HG03460 (cell line): ENCODE data around the gene PCDH9.

ENCODE experiments used
- ATAC-seq: cut with Tn5 transposase; IDR thresholded peaks from one replicate; pipeline ENCODE4 v1.9.1; 2021; ENCODE audit not compliant: unreplicated experiment

The PCDH9 gene

DNA sequence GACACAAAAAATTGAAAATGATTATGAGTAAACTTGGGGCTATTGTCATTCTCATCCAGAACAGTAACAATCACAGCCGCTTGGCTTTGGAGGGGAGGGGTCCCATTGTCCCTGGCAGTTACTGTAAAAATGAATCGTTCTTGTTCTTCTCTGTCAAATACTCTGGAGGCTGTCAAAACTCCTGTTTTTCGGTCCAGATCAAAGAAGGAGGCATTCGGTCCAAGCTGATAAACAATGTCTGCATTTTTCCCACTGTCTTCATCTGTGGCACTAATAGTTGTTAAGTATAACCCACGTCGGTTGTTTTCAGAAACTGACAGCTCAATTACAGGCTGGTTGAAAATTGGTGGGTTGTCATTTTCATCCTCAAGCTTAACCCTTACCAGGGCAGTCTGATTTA lies 3.4 kb downstream of the PCDH9 start:
- ATAC-seq = no peak

DNA sequence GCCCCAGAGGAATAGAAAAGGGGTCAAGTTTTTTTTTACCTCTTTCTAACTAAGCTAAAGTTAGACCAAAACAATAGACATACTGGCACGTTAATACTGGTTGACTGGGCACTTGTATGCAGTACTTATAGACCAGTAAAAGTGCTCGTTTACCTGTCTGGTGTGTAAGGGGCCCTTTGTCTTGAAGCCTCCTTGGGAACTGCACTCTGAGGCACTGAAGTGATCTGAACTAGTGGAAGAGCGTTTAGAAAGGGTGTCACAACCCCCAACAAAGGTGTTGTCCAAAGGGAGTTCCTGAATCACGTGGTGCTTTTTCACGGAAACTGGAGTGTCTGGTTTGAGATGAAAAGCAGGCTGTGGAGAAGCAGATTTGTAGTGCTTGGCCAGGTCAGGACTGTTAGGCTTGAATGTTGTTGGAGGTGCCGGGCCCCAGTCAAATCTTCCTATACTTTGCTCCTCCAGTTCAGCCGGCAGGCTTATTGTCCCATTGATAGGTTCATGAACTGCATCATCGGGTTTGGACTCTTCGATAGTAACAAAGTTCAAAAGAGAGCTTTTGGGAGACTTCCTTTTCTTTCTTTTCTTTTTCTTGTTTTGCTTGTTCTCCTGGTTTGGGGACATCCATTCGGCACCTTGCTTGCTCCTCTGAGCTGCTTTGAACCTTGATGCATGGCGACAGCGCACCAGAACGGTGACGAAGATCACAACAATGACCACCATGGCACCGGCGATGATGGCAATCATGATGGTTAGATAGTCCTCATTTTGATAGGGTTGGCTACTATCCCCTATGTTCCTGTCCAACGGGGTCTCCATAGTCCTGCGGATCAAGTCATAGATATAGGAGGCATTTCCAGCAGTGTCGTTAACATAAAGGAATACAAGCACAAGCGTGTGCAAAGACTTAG lies 4.6 kb downstream of the PCDH9 start:
- ATAC-seq = no peak

DNA sequence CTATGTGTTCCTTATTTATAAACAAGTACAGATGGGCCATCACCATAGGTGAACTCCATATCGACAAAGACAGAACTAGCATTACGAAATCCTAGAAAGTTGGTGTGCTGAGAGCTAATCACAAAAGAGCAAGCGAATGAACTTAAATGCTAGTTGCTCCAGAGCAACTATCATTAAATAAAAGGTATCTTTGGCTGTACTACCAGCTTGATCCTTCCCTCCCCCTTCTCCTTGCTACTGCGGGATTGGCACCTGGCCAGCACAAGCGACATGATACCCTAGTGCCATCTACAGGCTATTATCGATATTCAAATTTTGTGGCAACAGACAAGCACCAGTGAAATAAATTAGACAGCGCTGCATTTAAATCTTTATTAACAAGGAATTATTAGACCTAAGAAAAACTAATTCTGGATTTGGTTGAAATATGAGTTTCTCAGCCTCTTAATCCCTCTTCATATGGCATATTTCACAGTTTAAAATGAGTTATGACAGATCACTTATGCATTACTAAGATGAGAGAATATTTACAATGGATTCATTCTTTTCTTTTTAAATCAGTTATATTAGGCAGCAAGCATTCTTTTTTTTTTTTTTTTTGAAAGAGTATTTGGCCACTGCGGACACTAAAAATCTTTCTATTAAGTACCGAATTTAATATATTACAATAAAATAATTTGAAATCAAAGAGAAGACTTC lies 5.8 kb downstream of the PCDH9 start:
- peak; percentile 69 for ATAC-seq

DNA sequence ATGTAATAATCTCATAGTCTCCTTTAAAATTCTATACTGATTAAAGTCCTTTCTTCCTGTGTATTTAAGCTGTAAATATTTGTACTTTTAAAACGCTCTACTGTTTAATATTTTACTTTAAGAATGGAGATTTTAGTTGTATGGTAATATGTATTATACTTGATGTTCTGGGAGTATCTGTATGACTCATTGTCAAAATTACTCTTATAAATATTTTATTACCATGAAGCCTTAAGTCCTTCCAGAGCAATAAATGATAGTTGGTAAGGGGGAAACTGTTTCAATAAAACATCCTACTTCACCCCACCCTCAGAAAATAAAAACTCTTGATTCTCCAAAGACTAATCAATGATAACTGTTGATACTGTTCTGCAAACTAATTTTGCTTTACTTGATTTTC lies 6.4 kb downstream of the PCDH9 start:
- no peak for ATAC-seq

DNA sequence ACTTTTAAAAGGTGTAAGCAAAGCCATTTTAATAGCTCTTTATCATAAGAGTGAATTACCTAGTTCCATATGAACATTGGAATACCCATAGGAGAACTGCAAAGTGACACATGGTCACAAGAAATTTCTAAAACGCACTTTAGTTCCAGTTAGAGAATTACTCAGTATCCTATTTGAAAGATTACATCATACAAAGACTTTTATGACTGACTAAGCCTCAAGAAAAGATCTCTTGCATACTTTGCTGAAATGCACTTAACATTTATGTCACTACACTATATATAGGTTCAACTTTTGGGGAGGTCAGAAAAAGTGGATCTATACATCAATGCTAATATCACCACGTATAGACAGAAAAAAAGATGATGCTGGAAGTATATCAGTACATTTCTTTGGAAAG lies 7.1 kb downstream of the PCDH9 start:
- ATAC-seq = no peak

DNA sequence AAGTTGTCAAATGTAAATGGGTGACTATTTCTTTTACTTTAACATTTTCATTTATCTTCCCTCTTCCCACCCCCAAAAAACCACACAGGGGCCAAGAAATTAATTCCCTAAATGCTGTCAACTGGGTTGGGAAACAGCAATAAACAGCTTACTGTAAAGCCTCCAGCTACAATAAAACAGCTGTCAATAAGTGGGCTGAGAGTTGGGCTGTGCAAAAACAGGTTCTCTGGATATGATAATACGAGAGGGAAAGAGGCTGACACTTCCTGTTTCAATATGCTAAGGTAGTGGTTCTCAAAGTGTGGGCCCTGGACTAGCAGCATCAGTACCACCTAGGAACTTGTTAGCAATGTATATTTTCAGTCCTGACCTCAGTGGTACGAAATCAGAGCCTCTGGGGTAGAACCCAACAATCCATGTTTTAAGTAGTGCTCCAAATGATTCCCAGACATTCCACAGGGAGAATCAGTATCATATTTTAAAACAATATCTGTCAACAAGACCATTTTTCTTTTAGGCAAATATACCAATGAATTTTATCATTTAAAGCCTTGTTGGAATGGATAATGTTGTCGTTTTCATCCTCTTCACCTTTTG lies 8.4 kb downstream of the PCDH9 start:
- no peak for ATAC-seq

DNA sequence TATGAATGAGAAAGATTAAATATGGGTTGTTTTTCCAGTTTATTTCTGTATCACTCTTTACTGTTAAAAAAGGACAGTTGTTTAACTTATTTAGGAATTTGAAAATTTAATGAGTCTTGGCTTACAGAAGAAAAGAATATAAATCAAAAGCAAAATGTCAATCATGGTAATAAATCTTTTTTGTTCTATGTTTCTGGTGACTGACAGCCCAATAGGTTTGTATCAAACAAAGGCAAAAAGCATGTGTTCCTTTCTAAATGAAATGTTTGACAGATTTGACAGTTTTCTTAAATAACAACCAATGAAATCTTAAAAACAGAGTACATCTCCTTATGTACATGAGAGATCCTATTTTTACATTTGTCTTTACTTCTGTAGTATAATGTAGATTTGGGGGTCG lies 11.0 kb downstream of the PCDH9 start:
- ATAC-seq = no peak

DNA sequence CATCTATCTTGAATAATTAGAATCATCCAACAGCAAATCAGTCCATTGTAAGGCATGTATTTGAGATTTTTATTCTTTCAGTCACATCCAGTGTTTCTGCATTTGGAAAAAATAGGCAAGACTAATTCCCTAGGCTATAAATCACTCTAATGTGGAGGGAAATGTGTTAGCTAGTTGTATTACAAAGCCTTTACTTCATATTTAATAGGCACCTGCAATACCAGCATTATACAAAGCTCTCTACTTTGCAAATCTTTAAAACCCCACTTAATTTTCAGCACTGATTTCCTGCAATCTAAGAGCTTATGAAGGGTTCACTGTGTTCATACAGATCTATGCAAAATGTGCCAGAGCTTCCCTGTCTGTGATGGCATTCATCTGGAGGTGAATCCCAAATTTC lies 12.3 kb downstream of the PCDH9 start:
- ATAC-seq = no peak

DNA sequence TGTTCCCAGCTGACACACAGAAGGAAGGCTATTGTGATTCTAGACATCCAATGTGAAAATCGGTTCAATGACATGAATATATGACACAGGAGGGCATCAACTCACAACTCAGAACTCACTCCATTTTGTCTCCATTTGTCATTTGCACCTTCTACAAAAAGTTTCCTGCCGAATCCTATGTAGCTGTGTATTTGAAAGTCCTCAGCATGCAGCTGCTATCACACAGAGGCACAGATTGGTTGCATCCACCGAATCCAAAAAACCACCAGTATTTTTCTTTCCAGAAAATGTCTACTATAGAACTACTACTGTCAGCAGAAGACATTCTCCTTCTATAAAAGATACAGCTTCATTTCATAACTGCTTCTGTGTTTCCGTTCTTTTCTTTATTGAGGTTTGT lies 13.3 kb downstream of the PCDH9 start:
- ATAC-seq = no peak

DNA sequence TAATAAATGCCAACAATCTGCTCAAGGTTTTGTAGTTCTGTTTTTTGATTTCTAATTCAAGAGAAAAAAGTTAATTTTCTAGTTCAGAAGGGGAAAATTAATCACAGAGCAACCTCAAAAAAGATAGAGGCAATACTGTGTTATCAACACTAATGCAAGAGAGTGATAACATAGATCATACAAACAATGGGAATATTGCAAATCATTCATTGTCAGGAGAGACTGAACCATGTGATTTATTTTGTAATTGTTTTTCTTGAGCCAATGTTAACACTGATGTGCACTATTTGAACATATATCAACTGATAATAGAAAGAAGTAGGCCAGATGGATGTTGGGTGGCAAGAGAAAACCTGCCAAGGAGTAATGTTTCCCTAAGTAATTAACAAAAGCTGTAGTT lies 19.9 kb downstream of the PCDH9 start:
- no peak for ATAC-seq

DNA sequence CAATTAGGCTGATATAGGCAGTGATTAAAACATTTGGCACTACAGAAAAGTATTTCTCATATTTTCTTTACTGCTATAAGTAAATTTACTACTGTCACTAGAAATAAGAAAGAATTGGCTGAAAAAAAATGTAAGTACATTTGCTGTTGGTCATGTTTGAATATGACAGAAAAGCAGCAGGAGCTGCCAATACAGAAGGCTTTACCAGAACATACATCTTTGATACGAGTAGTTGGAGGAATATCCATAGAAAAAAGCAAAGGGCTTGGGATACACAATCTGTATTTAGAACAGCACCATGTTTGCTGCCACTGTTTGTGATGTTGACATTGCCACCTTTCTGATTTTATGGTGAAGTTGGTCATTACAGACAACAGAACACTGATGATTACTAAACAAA lies 21.6 kb downstream of the PCDH9 start:
- no peak for ATAC-seq

DNA sequence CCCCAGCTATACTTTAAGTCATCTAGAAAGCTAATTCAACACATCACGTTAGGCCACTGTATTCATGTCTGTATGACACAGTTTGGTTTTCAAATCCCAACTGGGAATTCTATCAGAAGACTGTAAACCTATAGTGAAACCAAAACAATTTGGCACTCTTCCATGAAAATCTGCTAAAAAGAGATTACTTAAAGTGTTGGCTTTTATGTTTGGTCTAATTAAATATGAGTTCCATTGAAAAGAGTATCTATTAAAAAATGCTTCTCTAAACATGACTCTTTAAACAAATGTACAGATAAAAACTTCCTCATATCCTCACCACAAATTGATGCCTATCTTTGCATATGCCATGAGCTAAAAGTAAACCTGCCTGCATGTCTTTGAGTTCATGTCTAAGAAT lies 25.4 kb downstream of the PCDH9 start:
- no peak for ATAC-seq

DNA sequence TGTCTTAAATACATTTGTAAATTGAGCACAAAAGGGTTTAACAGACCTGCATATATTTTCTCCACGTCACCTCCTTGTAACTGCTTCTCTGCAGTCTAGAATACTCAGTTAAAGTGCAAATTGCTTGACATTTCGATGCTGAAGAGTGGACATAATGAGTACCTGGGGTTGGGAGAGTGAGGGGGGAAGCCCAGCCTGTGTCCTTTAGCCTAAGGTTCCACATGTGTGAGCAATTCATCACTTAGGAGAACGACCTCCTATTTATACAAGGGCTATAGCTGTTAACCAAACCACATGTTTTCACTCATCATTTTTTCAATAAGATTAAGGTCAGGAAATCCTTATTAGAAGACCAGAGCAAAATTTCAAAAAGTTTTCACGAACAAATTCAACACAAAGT lies 29.5 kb downstream of the PCDH9 start:
- ATAC-seq = no peak

DNA sequence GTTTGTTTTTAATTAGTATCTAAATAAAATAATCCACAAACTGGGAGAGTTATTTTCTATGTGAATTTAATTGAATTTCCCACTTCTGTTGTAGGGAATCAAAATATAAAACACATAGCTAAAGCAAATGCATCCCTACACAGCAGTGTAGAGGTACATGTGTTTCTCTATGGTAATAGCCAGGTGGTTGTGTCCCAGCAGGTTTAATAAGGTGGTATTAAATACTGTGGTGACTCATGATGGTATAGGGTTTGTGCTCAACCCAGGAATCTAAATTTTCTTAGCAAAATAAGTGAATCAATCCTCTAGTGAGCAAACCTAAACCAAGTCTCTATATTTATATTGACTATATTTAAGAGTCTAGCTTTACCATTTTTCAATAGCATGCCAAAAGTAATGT lies 30.0 kb downstream of the PCDH9 start:
- no peak for ATAC-seq

DNA sequence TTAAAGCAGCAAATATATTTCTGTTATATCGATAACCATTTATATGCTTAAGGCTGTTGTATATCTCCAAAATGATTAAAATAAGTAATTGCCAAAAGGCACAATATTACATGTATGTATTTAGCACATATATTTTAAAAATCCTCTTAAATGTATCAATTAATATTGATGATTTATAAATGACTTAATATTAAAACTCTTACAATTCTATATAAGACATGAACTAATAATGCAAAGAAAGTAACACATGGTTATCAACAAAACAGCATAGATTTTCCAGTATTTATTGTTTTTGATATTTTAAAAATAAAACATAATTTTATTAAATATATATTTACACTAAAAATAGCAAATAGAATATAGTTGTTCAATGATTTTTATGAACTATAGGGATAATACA lies 32.4 kb downstream of the PCDH9 start:
- no peak for ATAC-seq

DNA sequence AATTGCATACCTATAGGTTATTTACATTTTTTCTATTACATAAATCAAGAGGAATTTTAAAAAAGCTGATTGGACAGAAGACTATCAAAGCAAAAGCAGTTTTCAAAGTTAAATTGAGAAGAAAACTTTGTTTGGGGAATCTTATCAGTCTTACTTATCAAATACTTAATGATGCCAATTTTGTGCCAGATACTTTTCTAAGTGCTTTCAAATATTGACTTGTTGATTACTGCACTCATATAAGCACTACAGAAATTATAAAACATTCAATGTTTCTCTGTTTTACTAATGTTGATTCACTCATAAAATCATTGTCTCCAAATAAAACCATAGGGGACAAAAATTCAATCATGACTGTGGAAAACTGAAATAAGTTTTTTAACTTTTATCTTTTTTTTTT lies 36.2 kb downstream of the PCDH9 start:
- ATAC-seq = no peak

DNA sequence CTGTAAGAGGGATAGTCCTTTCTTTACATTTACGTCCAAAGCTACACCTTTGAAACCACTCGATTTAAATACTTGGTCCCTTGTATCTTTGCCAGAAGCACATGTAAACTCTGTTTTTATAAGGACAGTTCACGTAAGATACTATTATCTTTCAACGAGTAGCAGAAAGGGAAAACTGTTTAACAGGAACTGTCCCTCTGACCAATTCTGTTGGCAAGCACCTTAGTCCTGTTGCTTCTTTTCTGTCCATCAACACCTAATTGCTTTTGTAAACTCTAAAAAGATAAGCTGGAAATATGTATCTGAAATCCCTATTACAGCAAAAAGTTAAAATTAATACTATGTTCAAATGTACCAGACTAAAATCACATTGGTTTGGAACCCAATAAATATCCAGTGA lies 37.4 kb downstream of the PCDH9 start:
- ATAC-seq = no peak

DNA sequence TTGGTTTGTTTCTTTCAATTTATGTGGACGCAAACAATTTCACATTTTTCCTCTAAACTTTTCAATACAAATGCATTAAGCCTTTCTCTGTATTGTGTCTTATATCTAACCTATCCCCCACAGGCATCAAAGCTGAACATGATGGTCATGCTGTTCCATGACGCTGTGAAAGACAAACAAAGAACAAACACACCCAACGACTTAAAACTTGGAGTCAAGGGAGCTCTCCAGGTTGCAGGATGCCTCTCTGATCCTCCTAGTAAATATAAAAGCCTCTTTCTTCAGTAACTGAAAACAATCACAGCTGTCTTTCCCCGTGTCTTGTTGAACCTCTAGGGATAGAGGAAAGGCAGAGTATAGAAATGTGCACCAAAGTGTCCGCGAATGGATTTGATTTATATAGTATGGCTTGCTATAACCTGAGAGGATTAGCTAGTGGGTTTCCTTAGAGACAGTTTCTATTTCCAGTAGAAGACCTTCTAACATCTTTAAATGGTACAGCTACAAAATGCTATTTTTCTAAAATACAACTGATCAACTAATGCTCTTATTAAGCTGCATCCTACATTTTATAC lies 43.1 kb downstream of the PCDH9 start:
- no peak for ATAC-seq

DNA sequence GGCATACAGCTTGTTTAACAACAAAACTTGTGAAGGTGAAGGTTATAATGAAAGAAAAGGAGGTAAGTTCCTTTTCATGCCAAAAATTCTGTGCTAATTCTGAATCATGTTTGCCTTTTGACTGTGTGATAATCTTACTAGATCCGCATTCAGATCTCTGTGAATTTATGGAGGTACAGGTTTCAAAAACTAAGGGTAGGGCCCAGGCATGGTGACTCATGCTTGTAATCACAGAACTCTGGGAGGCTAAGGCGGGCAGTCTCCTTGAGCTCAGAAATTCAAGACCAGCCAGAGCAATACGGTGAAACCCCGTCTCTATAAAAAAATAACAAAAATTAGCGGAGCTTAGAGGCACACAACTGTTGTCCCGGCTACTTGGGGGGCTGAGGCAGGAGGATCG lies 45.9 kb downstream of the PCDH9 start:
- ATAC-seq = no peak

DNA sequence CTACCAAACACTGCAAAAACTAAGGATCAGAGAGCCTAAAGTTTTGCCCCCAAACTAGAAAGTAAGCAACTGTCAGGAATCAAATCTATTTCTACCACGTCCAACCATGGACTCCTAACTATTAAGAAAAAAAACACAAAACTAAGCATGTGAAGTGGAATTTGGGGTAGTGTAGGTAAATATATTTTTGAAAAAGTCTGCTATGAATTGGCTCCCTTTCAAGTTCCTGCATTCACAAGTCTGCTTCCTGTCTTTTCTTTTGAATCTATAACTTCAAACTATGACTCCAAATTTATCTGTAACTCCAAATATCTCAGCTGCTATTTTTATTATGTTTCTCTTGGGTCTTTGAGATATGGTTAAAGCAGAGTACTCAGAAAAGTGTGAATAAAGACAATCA lies 47.0 kb downstream of the PCDH9 start:
- ATAC-seq = no peak

DNA sequence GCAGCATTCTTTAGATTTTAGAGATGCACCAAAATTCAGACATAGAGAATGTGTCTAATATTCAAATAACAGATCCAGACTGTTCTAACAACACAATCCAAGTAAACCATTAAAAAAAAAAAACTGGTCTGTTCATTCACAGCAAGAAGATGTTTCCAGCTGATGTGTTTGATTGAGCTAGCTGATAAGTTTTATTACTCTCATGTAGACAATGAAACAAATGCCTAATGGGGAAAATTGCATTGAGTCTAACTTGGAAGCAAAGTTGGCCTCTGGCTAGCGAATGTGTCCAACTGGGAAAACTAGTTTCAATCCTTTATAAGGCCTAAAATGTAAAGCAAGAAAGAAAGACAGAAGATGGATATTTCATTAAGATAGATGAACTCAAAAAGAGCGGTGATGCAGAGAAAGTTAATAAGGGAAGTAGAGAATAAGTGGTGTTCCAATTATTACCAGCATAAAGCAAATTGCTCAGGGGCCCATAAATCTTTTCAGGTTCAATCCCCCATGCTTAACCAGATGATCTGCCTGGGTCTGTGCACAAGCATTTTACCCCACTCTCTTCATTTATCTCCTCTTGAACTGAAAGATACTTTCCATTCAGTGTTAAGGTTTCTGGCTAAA lies 54.2 kb downstream of the PCDH9 start:
- ATAC-seq = no peak
